ENCODE measurements around the gene TINAGL1.

TINAGL1 gene

GRCh38 chr1:31600641-31601040 lies 24.3 kb downstream of the TINAGL1 start:
- peaks cover 3% of the 10 kb centered on the region for H3K27me3 Mint-ChIP-seq
- no peaks in the 10 kb centered on the region for H3K36me3 Mint-ChIP-seq (ENCODE audit: low read depth)
- H3K27ac Mint-ChIP-seq: no peak overlapping the region
- H3K4me3 Mint-ChIP-seq: no peak overlapping the region
- H3K4me1 Mint-ChIP-seq (ENCODE audit: low read depth): peaks cover 5% of the 10 kb centered on the region
- H3K9me3 Mint-ChIP-seq: no peaks in the 10 kb centered on the region

- no peaks in the 10 kb centered on the region for H3K27me3 Mint-ChIP-seq
- H3K27ac Mint-ChIP-seq: no peak overlapping the region
- H3K36me3 Mint-ChIP-seq (ENCODE audit: low read depth): no peaks in the 10 kb centered on the region
- no peaks in the 10 kb centered on the region for H3K9me3 Mint-ChIP-seq
- no peak overlapping the region for H3K4me3 Mint-ChIP-seq
- peaks cover 16% of the 10 kb centered on the region for H3K4me1 Mint-ChIP-seq (ENCODE audit: low read depth)
Measured at GRCh38 chr1:31602081-31602480, 25.8 kb downstream of the TINAGL1 start.

GRCh38 chr1:31605908-31606427 lies 29.7 kb downstream of the TINAGL1 start:
- Mint-ChIP-seq H3K4me1 (ENCODE audit: low read depth) (peaks cover 16% of the 10 kb centered on the region), H3K9me3 (no peaks in the 10 kb centered on the region), H3K4me3 (no peak overlapping the region), H3K27me3 (no peaks in the 10 kb centered on the region), H3K27ac (peak overlapping the region; percentile 23), H3K36me3 (ENCODE audit: low read depth) (no peaks in the 10 kb centered on the region)

GRCh38 chr1:31607360-31607759 lies 31.0 kb downstream of the TINAGL1 start:
- H3K4me3 Mint-ChIP-seq: no peak overlapping the region
- no peaks in the 10 kb centered on the region for H3K36me3 Mint-ChIP-seq (ENCODE audit: low read depth)
- H3K9me3 Mint-ChIP-seq: no peaks in the 10 kb centered on the region
- no peaks in the 10 kb centered on the region for H3K27me3 Mint-ChIP-seq
- H3K4me1 Mint-ChIP-seq (ENCODE audit: low read depth): peaks cover 21% of the 10 kb centered on the region
- no peak overlapping the region for H3K27ac Mint-ChIP-seq

- peaks cover 3% of the 10 kb centered on the region for H3K27me3 Mint-ChIP-seq
- H3K27ac Mint-ChIP-seq: no peak overlapping the region
- no peak overlapping the region for H3K4me3 Mint-ChIP-seq
Measured at GRCh38 chr1:31609514-31610118, 33.3 kb downstream of the TINAGL1 start.

GRCh38 chr1:31614414-31615005 lies 38.2 kb downstream of the TINAGL1 start:
- H3K27me3 Mint-ChIP-seq: peaks cover 32% of the 10 kb centered on the region
- no peak overlapping the region for H3K4me3 Mint-ChIP-seq
- no peaks in the 10 kb centered on the region for H3K36me3 Mint-ChIP-seq (ENCODE audit: low read depth)
- peaks cover 11% of the 10 kb centered on the region for H3K4me1 Mint-ChIP-seq (ENCODE audit: low read depth)
- no peak overlapping the region for H3K27ac Mint-ChIP-seq
- no peaks in the 10 kb centered on the region for H3K9me3 Mint-ChIP-seq

More at GRCh38 chr1:31609514-31610118, 33.3 kb downstream of the TINAGL1 start:
- H3K36me3 Mint-ChIP-seq (ENCODE audit: low read depth): no peaks in the 10 kb centered on the region
- H3K4me1 Mint-ChIP-seq (ENCODE audit: low read depth): peaks cover 21% of the 10 kb centered on the region
- no peaks in the 10 kb centered on the region for H3K9me3 Mint-ChIP-seq

GRCh38 chr1:31615414-31615813 lies 39.1 kb downstream of the TINAGL1 start:
- Mint-ChIP-seq H3K36me3 (ENCODE audit: low read depth) (no peaks in the 10 kb centered on the region), H3K4me3 (no peak overlapping the region), H3K27ac (no peak overlapping the region), H3K9me3 (no peaks in the 10 kb centered on the region), H3K27me3 (peaks cover 32% of the 10 kb centered on the region), H3K4me1 (ENCODE audit: low read depth) (peaks cover 11% of the 10 kb centered on the region)

GRCh38 chr1:31615939-31616338 lies 39.6 kb downstream of the TINAGL1 start:
- Mint-ChIP-seq H3K36me3 (ENCODE audit: low read depth) (no peaks in the 10 kb centered on the region), H3K27me3 (peaks cover 32% of the 10 kb centered on the region), H3K4me1 (ENCODE audit: low read depth) (peaks cover 11% of the 10 kb centered on the region), H3K27ac (no peak overlapping the region), H3K4me3 (no peak overlapping the region), H3K9me3 (no peaks in the 10 kb centered on the region)

GRCh38 chr1:31617218-31617915 lies 41.1 kb downstream of the TINAGL1 start, which contains the start of gene HCRTR1:
Gene HCRTR1, plus strand, starts transcription at chr1:31617689. Its CDS starts 1,504 bp downstream, at chr1:31619193.
- peaks cover 32% of the 10 kb centered on the region for H3K27me3 Mint-ChIP-seq
- H3K27ac Mint-ChIP-seq: no peak within 1 kb of the TSS
- no peaks in the 10 kb centered on the region for H3K36me3 Mint-ChIP-seq (ENCODE audit: low read depth)
- H3K4me3 Mint-ChIP-seq: peak within 1 kb of the TSS; percentile 69
- no peaks in the 10 kb centered on the region for H3K9me3 Mint-ChIP-seq
- H3K4me1 Mint-ChIP-seq (ENCODE audit: low read depth): peaks cover 5% of the 10 kb centered on the region

- no peaks in the 10 kb centered on the region for H3K36me3 Mint-ChIP-seq (ENCODE audit: low read depth)
- no peak overlapping the region for H3K4me3 Mint-ChIP-seq
Measured at GRCh38 chr1:31617916-31618746, 41.8 kb downstream of the TINAGL1 start.

GRCh38 chr1:31618916-31619846 lies 42.9 kb downstream of the TINAGL1 start:
- Mint-ChIP-seq H3K4me3 (no peak overlapping the region), H3K36me3 (ENCODE audit: low read depth) (peaks cover 7% of the 10 kb centered on the region), H3K27me3 (peaks cover 29% of the 10 kb centered on the region), H3K4me1 (ENCODE audit: low read depth) (peaks cover 11% of the 10 kb centered on the region), H3K9me3 (no peaks in the 10 kb centered on the region), H3K27ac (no peak overlapping the region)

More at GRCh38 chr1:31617916-31618746, 41.8 kb downstream of the TINAGL1 start:
- Mint-ChIP-seq H3K4me1 (ENCODE audit: low read depth) (peaks cover 5% of the 10 kb centered on the region), H3K27me3 (peaks cover 29% of the 10 kb centered on the region), H3K27ac (no peak overlapping the region), H3K9me3 (no peaks in the 10 kb centered on the region)

- H3K27ac Mint-ChIP-seq: no peak overlapping the region
- H3K36me3 Mint-ChIP-seq (ENCODE audit: low read depth): peaks cover 8% of the 10 kb centered on the region
- peaks cover 27% of the 10 kb centered on the region for H3K27me3 Mint-ChIP-seq
- peaks cover 15% of the 10 kb centered on the region for H3K4me1 Mint-ChIP-seq (ENCODE audit: low read depth)
- no peak overlapping the region for H3K4me3 Mint-ChIP-seq
- H3K9me3 Mint-ChIP-seq: no peaks in the 10 kb centered on the region
Measured at GRCh38 chr1:31620631-31621497, 44.5 kb downstream of the TINAGL1 start.

- Mint-ChIP-seq H3K27me3 (peaks cover 21% of the 10 kb centered on the region), H3K36me3 (ENCODE audit: low read depth) (peaks cover 8% of the 10 kb centered on the region), H3K4me3 (no peak overlapping the region), H3K4me1 (ENCODE audit: low read depth) (peaks cover 15% of the 10 kb centered on the region), H3K27ac (no peak overlapping the region), H3K9me3 (no peaks in the 10 kb centered on the region)
Measured at GRCh38 chr1:31621498-31621820, 45.1 kb downstream of the TINAGL1 start.

Data from stimulated activated naive CD8-positive, alpha-beta T cell treated with anti-CD3 and anti-CD28 coated beads, Interleukin-15, Interleukin-2, amounts not matched to agents 100 ng/mL and 50 ng/mL, for 24 hours (primary cell).